ENCODE data around the gene COQ8B. TPM values are rescaled to one million over a fixed set of nuclear protein-coding genes. Genes with fewer than 3 reads are reported as not detected.

COQ8B gene
- total and polyA plus RNA-seq, 3 experiments from 2014 or later: 17.3 to 25.7 (median 20.6) TPM

DNA sequence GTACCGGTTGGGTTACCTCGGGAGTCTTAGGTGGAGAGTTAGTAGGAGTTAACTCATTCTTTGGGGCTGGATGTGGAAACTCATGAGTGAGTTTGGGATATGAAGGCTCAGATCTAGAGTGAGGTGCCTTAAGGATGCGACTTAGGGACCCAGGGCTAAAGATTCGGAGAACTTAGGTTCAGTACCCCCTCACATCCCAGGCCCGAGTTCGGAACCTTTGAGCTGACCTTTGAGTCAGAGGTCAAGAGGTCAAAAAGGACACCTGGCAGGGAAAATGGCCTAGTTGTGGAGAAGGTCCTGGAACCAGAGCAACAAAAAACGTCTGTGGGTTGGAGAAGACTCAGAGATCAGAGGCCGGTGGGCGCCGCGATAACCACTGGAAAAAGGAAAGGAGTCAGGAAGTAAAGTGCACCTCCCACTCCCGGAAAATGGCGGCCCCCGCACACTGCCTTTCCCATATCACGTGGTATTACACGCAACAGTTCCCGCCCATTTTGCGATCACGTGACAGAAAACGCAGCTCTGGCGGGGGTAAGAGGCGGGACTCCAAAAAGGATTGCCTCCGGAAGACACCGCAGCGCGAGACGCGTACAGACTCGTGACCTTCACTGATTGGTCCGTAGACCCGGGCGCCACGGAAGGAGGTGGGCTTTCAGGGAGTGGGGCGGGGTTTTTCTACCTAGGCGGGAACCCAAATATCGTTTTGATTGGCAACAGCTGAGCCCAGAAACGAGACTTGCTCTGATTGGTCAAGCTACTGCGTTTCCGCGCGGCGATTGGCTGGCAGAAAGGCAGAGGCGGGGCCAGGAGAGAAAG, 33.6 kb upstream of the COQ8B start, which contains the start of gene ACTMAP:
Gene ACTMAP, minus strand, starts transcription at position 420 of the 816 bp plus-strand sequence. CDS start 674 bp downstream, outside the sequence.
- peaks cover 1% of the 10 kb centered on the region for H3K36me3 ChIP-seq (ENCODE audit: insufficient read depth, low read length)
- no peaks in the 10 kb centered on the region for H3K9me3 ChIP-seq (ENCODE audit: low read length)
- peaks cover 0 to 29% (median 5%) of the 10 kb centered on the region in 3 donors for H3K36me3 Mint-ChIP-seq
- no peaks in the 10 kb centered on the region for H3K9me3 Mint-ChIP-seq
- peak within 1 kb of the TSS; percentile 95 to 100 (median 98) for H3K27ac Mint-ChIP-seq
- peak within 1 kb of the TSS; percentile 94 to 99 (median 98) for H3K4me3 Mint-ChIP-seq
- H3K4me3 ChIP-seq (ENCODE audit: low read length): peak within 1 kb of the TSS; percentile 83
- H3K4me1 Mint-ChIP-seq: peaks cover 34 to 43% (median 40%) of the 10 kb centered on the region in 3 donors
- CTCF ChIA-PET: interaction anchor here (1.0 to 2.5 kb wide), 6 partner anchors 28 to 87 kb away, joined by 3 to 13 read pairs (median 8); partner anchors contain the start of genes EGLN2 and RAB4B
- H3K27ac ChIP-seq (ENCODE audit: low read depth, low read length): peak within 1 kb of the TSS; percentile 92
- H3K4me1 ChIP-seq (ENCODE audit: insufficient read depth, low read length): peaks cover 30% of the 10 kb centered on the region
- DNase-seq: peak; percentile 98 to 100 (median 100)
- POLR2A ChIA-PET: interaction anchor here (0.5 to 10.5 kb wide), 13 partner anchors 18 to 614 kb away, joined by 3 to 110 read pairs (median 6); partner anchors contain the start of genes B9D2, COQ8B, EGLN2 and NUMBL
- H3K27me3 Mint-ChIP-seq: peaks cover 0 to 3% of the 10 kb centered on the region in 2 donors
- H3K27me3 ChIP-seq (ENCODE audit: insufficient read depth, low read length, poor library complexity, severe bottlenecking): no peaks in the 10 kb centered on the region

DNA sequence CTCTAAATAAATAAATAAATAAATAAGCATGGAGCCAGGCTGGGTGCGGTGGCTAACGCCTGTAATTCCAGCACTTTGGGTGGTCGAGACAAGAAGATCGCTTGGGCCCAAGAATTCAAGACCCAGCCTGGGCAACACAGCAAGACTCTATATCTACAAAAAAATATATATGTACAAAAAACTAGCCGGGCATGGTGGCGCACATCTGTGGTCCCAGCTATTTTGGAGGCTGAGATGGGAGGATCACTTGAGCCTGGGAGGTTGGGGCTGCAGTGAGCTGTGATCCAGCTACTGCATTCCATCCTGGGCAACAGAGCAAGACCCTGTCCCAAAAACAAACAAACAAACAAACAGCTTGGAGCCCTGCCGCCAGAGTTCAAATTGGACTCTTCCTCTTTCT, 30.9 kb upstream of the COQ8B start:
- peak overlapping the region in 1 of 7 donors; percentile 32 for H3K4me3 Mint-ChIP-seq
- H3K27ac Mint-ChIP-seq: peak overlapping the region in 1 of 8 donors; percentile 3
- Histone ChIP-seq H3K27ac (ENCODE audit: low read depth, low read length) (no peak overlapping the region), H3K36me3 (ENCODE audit: insufficient read depth, low read length) (no peaks in the 10 kb centered on the region), H3K4me3 (ENCODE audit: low read length) (no peak overlapping the region), H3K9me3 (ENCODE audit: low read length) (no peaks in the 10 kb centered on the region), H3K27me3 (ENCODE audit: insufficient read depth, low read length, poor library complexity, severe bottlenecking) (no peaks in the 10 kb centered on the region), H3K4me1 (ENCODE audit: insufficient read depth, low read length) (peaks cover 8% of the 10 kb centered on the region)
- peaks cover 0 to 16% (median 0%) of the 10 kb centered on the region in 3 donors for H3K36me3 Mint-ChIP-seq
- ChIA-PET CTCF (no interaction called here), POLR2A (interaction anchor here (1.5 kb wide), 1 partner anchor 51 kb away, joined by 4 read pairs; the partner anchor contains the start of gene EGLN2)
- H3K4me1 Mint-ChIP-seq: peaks cover 21 to 27% (median 22%) of the 10 kb centered on the region in 3 donors
- DNase-seq: no peak
- H3K9me3 Mint-ChIP-seq: no peaks in the 10 kb centered on the region
- peaks cover 0 to 3% of the 10 kb centered on the region in 2 donors for H3K27me3 Mint-ChIP-seq

- no peak overlapping the region for H3K4me3 Mint-ChIP-seq
- H3K4me1 ChIP-seq (ENCODE audit: insufficient read depth, low read length): peaks cover 8% of the 10 kb centered on the region
- POLR2A ChIA-PET: interaction anchor here (1.2 kb wide), 1 partner anchor 32 kb away, joined by 5 read pairs; the partner anchor contains the start of gene RAB4B
- no peak overlapping the region for H3K27ac Mint-ChIP-seq
- H3K36me3 Mint-ChIP-seq: peaks cover 0 to 8% (median 0%) of the 10 kb centered on the region in 3 donors
- no peak overlapping the region for H3K4me3 ChIP-seq (ENCODE audit: low read length)
- CTCF ChIA-PET: interaction anchor here (1.5 to 1.9 kb wide), 2 partner anchors 10 to 74 kb away, joined by 4 to 6 read pairs; no protein-coding TSS in a partner anchor
- no peak overlapping the region for H3K27ac ChIP-seq (ENCODE audit: low read depth, low read length)
- no peaks in the 10 kb centered on the region for H3K9me3 Mint-ChIP-seq
- peaks cover 0 to 2% of the 10 kb centered on the region in 2 donors for H3K27me3 Mint-ChIP-seq
- H3K4me1 Mint-ChIP-seq: peaks cover 9 to 15% (median 11%) of the 10 kb centered on the region in 3 donors
- H3K9me3 ChIP-seq (ENCODE audit: low read length): no peaks in the 10 kb centered on the region
- H3K27me3 ChIP-seq (ENCODE audit: insufficient read depth, low read length, poor library complexity, severe bottlenecking): no peaks in the 10 kb centered on the region
- DNase-seq: no peak
- H3K36me3 ChIP-seq (ENCODE audit: insufficient read depth, low read length): no peaks in the 10 kb centered on the region
These were observed 28.7 kb upstream of the COQ8B start for GRCh38 chr19:40745402-40745780.

GRCh38 chr19:40744554-40745401, 28.1 kb upstream of the COQ8B start:
- Mint-ChIP-seq H3K27ac (peak overlapping the region in 1 of 8 donors; percentile 73), H3K36me3 (peaks cover 0 to 5% (median 0%) of the 10 kb centered on the region in 3 donors), H3K27me3 (no peaks in the 10 kb centered on the region), H3K4me1 (peaks cover 3 to 8% (median 5%) of the 10 kb centered on the region in 3 donors), H3K4me3 (no peak overlapping the region), H3K9me3 (no peaks in the 10 kb centered on the region)
- H3K27me3 ChIP-seq (ENCODE audit: insufficient read depth, low read length, poor library complexity, severe bottlenecking): no peaks in the 10 kb centered on the region
- no peak overlapping the region for H3K4me3 ChIP-seq (ENCODE audit: low read length)
- H3K4me1 ChIP-seq (ENCODE audit: insufficient read depth, low read length): peaks cover 4% of the 10 kb centered on the region
- DNase-seq: peak in 2 of 5 donors; percentile 33 to 61
- no peak overlapping the region for H3K27ac ChIP-seq (ENCODE audit: low read depth, low read length)
- CTCF ChIA-PET: interaction anchor here (0.7 to 1.9 kb wide), 4 partner anchors 9 to 460 kb away, joined by 3 to 6 read pairs (median 4); no protein-coding TSS in a partner anchor
- H3K36me3 ChIP-seq (ENCODE audit: insufficient read depth, low read length): no peaks in the 10 kb centered on the region
- POLR2A ChIA-PET: interaction anchor here (1.2 kb wide), 1 partner anchor 33 kb away, joined by 5 read pairs; the partner anchor contains the start of gene RAB4B
- H3K9me3 ChIP-seq (ENCODE audit: low read length): no peaks in the 10 kb centered on the region

GRCh38 chr19:40743926-40744325, 27.2 kb upstream of the COQ8B start:
- H3K9me3 Mint-ChIP-seq: no peaks in the 10 kb centered on the region
- H3K27me3 ChIP-seq (ENCODE audit: insufficient read depth, low read length, poor library complexity, severe bottlenecking): no peaks in the 10 kb centered on the region
- H3K36me3 ChIP-seq (ENCODE audit: insufficient read depth, low read length): peaks cover under 1% of the 10 kb centered on the region
- no peaks in the 10 kb centered on the region for H3K4me1 ChIP-seq (ENCODE audit: insufficient read depth, low read length)
- CTCF ChIA-PET: interaction anchor here (0.7 to 1.9 kb wide), 3 partner anchors 8 to 81 kb away, joined by 3 to 6 read pairs (median 4); no protein-coding TSS in a partner anchor
- H3K27ac Mint-ChIP-seq: no peak overlapping the region
- POLR2A ChIA-PET: no interaction called here
- no peak overlapping the region for H3K27ac ChIP-seq (ENCODE audit: low read depth, low read length)
- no peak overlapping the region for H3K4me3 ChIP-seq (ENCODE audit: low read length)
- H3K9me3 ChIP-seq (ENCODE audit: low read length): no peaks in the 10 kb centered on the region
- H3K27me3 Mint-ChIP-seq: no peaks in the 10 kb centered on the region
- no peak for DNase-seq
- H3K4me1 Mint-ChIP-seq: peaks cover 0 to 4% (median 0%) of the 10 kb centered on the region in 3 donors
- no peak overlapping the region for H3K4me3 Mint-ChIP-seq
- peaks cover 0 to 14% (median under 1%) of the 10 kb centered on the region in 3 donors for H3K36me3 Mint-ChIP-seq

GRCh38 chr19:40742886-40743285, 26.2 kb upstream of the COQ8B start:
- Mint-ChIP-seq H3K27me3 (no peaks in the 10 kb centered on the region), H3K4me3 (no peak overlapping the region), H3K4me1 (no peaks in the 10 kb centered on the region), H3K9me3 (peaks cover 0 to 2% (median 0%) of the 10 kb centered on the region in 5 donors), H3K27ac (no peak overlapping the region), H3K36me3 (peaks cover 0 to 20% (median 3%) of the 10 kb centered on the region in 3 donors)
- DNase-seq: no peak
- Histone ChIP-seq H3K4me3 (ENCODE audit: low read length) (no peak overlapping the region), H3K4me1 (ENCODE audit: insufficient read depth, low read length) (no peaks in the 10 kb centered on the region), H3K9me3 (ENCODE audit: low read length) (no peaks in the 10 kb centered on the region), H3K27me3 (ENCODE audit: insufficient read depth, low read length, poor library complexity, severe bottlenecking) (no peaks in the 10 kb centered on the region), H3K36me3 (ENCODE audit: insufficient read depth, low read length) (peaks cover 5% of the 10 kb centered on the region), H3K27ac (ENCODE audit: low read depth, low read length) (no peak overlapping the region)
- ChIA-PET POLR2A (interaction anchor here (0.6 kb wide), 1 partner anchor 106 kb away, joined by 11 read pairs; no protein-coding TSS in a partner anchor), CTCF (no interaction called here)

GRCh38 chr19:40742477-40742876, 25.8 kb upstream of the COQ8B start:
- Mint-ChIP-seq H3K4me1 (no peaks in the 10 kb centered on the region), H3K36me3 (peaks cover 0 to 23% (median 5%) of the 10 kb centered on the region in 3 donors), H3K9me3 (peaks cover 0 to 2% (median 0%) of the 10 kb centered on the region in 5 donors), H3K27me3 (no peaks in the 10 kb centered on the region), H3K4me3 (no peak overlapping the region), H3K27ac (no peak overlapping the region)
- ChIA-PET CTCF (no interaction called here), POLR2A (interaction anchor here (0.6 kb wide), 1 partner anchor 106 kb away, joined by 11 read pairs; no protein-coding TSS in a partner anchor)
- no peaks in the 10 kb centered on the region for H3K4me1 ChIP-seq (ENCODE audit: insufficient read depth, low read length)
- no peak for DNase-seq
- no peaks in the 10 kb centered on the region for H3K9me3 ChIP-seq (ENCODE audit: low read length)
- no peaks in the 10 kb centered on the region for H3K27me3 ChIP-seq (ENCODE audit: insufficient read depth, low read length, poor library complexity, severe bottlenecking)
- peaks cover 7% of the 10 kb centered on the region for H3K36me3 ChIP-seq (ENCODE audit: insufficient read depth, low read length)
- no peak overlapping the region for H3K4me3 ChIP-seq (ENCODE audit: low read length)
- H3K27ac ChIP-seq (ENCODE audit: low read depth, low read length): no peak overlapping the region
